ENCODE results near the gene DCC. TPM values are rescaled to one million over a fixed set of nuclear protein-coding genes. Genes with fewer than 3 reads are reported as not detected.

DCC gene
- polyA plus RNA-seq, 1 experiment: 0.67 TPM

DNA sequence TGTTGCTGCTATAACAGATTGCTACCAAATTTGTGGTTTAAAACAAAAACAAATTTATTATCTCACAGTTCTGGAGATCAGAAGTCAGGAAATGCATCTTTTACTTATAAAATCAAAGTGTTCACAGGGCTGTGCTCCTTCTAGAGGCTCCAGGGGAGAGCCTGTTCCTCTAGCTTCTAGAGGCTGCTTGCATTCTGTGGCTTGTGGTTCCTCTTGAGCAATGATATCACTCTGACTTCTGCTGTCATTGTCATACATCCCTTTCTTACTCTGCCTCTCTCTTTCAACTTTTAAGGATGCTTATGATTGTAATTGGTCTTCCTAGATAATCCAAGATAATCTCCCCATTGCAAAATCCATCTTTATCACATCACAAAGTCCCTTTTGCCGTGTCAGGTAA lies 6.1 kb upstream of the DCC start:
- H3K27ac ChIP-seq (ENCODE audit: low read depth, low read length): no peak overlapping the region
- ChIA-PET CTCF (no interaction called here), POLR2A (no interaction called here)
- H3K4me3 ChIP-seq (ENCODE audit: low read depth, low read length): no peak overlapping the region
- H3K27me3 ChIP-seq (ENCODE audit: control insufficient read depth, insufficient read depth, low read length): no peaks in the 10 kb centered on the region
- TF ChIP-seq, protein P1, sequence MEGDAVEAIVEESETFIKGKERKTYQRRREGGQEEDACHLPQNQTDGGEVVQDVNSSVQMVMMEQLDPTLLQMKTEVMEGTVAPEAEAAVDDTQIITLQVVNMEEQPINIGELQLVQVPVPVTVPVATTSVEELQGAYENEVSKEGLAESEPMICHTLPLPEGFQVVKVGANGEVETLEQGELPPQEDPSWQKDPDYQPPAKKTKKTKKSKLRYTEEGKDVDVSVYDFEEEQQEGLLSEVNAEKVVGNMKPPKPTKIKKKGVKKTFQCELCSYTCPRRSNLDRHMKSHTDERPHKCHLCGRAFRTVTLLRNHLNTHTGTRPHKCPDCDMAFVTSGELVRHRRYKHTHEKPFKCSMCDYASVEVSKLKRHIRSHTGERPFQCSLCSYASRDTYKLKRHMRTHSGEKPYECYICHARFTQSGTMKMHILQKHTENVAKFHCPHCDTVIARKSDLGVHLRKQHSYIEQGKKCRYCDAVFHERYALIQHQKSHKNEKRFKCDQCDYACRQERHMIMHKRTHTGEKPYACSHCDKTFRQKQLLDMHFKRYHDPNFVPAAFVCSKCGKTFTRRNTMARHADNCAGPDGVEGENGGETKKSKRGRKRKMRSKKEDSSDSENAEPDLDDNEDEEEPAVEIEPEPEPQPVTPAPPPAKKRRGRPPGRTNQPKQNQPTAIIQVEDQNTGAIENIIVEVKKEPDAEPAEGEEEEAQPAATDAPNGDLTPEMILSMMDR (IDR thresholded peaks at IDR 0.05; ENCODE audit: low read depth, low read length): no peak
- H3K9me3 ChIP-seq (ENCODE audit: control insufficient read depth, insufficient read depth, low read length): peaks cover 2% of the 10 kb centered on the region; the same call in 1 of the 2 replicates
- DNase-seq (ENCODE audit: low read depth, low spot score): no peak

DNA sequence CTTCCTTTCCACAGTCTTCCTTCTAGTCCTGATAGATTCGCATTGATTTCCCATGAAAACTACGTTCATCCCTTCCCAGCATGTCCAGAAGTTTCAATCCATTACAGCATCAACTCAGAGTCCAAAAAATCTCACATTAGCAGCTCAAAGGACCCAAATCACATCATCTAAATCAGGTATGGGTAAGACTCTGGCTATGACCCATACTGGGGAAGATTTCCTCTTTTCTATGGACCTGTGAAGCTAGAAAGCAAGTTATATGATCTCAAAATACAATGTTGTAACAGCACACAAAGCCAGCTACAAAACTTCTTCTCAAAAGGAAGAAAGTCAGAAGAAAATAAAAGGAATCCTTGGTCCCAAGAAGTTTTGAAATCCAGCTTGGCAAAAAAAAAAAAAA lies 5.7 kb upstream of the DCC start:
- no peak for DNase-seq (ENCODE audit: low read depth, low spot score)
- no peak overlapping the region for H3K27ac ChIP-seq (ENCODE audit: low read depth, low read length)

DNA sequence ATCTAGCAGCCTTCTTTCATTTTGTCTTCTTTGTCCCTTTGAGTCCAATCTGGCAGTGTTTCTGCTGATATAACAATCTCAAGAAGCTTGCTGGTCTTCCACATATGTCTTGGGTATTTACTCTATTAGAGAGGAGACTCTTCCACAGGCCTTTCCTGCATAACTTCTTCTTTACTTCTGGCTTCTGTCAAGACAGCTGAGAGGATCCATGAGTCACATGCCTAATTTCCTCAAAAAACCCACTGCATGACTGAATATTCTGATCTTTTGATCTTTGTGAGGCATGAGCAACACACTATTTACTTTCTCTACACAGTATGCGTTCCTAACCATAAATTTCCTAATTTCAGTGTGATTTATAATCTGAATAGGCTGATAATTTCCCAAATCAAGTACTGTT lies 5.1 kb upstream of the DCC start:
- POLR2A ChIA-PET: no interaction called here

More for the DNA sequence above, 5.7 kb upstream of the DCC start:
- H3K4me3 ChIP-seq (ENCODE audit: low read depth, low read length): no peak overlapping the region
- POLR2A ChIA-PET: no interaction called here
- no peaks in the 10 kb centered on the region for H3K27me3 ChIP-seq (ENCODE audit: control insufficient read depth, insufficient read depth, low read length)
- H3K9me3 ChIP-seq (ENCODE audit: control insufficient read depth, insufficient read depth, low read length): peaks cover 2% of the 10 kb centered on the region; the same call in 1 of the 2 replicates
- TF ChIP-seq, protein P1 (IDR thresholded peaks at IDR 0.05; ENCODE audit: low read depth, low read length): no peak
- CTCF ChIA-PET: interaction anchor here (0.9 kb wide), 1 partner anchor 336 kb away, joined by 3 read pairs; no protein-coding TSS in a partner anchor

DNA sequence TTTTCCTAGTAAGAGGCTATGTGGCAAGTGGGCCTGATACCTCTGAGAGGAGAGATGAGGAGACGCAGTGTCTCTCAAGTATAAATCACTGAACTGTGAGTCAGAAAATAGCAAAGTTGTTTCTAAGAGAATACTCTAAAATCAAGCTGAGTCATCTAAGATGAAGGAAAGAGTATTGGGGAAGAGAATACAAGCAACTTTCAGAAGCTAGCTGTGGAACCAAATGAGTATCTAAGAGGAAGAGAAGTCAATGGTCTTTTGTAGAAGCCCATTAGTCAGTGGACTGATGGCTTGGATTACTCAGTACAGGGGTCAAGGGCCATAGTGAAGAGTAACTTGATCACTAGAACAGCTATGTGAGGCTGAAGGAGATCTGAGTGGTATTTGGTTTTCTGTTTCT lies 2.7 kb upstream of the DCC start:
- H3K9me3 ChIP-seq (ENCODE audit: control insufficient read depth, insufficient read depth, low read length): peaks cover 2% of the 10 kb centered on the region; the same call in 1 of the 2 replicates
- POLR2A ChIA-PET: no interaction called here
- H3K4me3 ChIP-seq (ENCODE audit: low read depth, low read length): no peak overlapping the region
- TF ChIP-seq, protein P1 (IDR thresholded peaks at IDR 0.05; ENCODE audit: low read depth, low read length): no peak
- CTCF ChIA-PET: no interaction called here
- peak; percentile 27 for DNase-seq (ENCODE audit: low read depth, low spot score)
- no peak overlapping the region for H3K27ac ChIP-seq (ENCODE audit: low read depth, low read length)
- peaks cover 18% of the 10 kb centered on the region for H3K27me3 ChIP-seq (ENCODE audit: control insufficient read depth, insufficient read depth, low read length)

More for the DNA sequence above, 5.1 kb upstream of the DCC start:
- CTCF ChIA-PET: interaction anchor here (0.9 kb wide), 1 partner anchor 336 kb away, joined by 3 read pairs; no protein-coding TSS in a partner anchor
- TF ChIP-seq, protein P1 (IDR thresholded peaks at IDR 0.05; ENCODE audit: low read depth, low read length): no peak
- Histone ChIP-seq H3K27me3 (ENCODE audit: control insufficient read depth, insufficient read depth, low read length) (no peaks in the 10 kb centered on the region), H3K4me3 (ENCODE audit: low read depth, low read length) (no peak overlapping the region), H3K27ac (ENCODE audit: low read depth, low read length) (no peak overlapping the region), H3K9me3 (ENCODE audit: control insufficient read depth, insufficient read depth, low read length) (peaks cover 2% of the 10 kb centered on the region; the same call in 1 of the 2 replicates)
- DNase-seq (ENCODE audit: low read depth, low spot score): peak; percentile 37

DNA sequence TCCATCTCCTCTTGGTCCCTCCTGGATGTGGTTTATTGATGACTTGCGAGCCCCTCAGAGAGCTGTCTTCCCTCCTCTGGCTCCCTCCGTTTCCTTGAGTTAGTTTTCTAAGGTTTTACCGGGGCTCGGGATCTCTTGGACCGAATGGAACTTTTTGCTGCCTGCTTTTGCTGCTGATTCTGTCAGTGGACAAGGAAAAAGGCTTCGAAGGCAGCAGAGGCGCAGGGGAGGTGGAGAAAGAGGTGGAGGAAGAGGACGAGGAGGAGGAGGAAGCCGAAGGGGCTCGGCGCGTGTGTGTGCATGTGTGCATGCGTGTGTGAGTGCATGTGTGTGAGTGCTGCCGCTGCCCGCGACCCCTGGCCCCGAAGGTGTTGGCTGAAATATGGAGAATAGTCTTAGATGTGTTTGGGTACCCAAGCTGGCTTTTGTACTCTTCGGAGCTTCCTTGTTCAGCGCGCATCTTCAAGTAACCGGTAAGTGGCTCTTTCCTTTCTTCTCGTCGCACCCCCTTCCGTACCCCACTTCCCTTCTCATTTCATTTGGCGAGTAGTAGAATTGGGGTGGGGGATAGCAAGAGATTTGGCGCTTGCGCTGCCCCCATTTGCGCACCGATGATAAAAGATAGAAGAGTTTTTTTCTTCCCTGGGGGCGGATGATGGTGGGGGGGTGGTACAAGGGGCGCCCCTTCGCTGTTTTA lies 557 bp downstream of the DCC start:
- TF ChIP-seq, protein P1 (IDR thresholded peaks at IDR 0.05; ENCODE audit: low read depth, low read length): no peak
- ChIA-PET CTCF (interaction anchor here (0.7 to 2.4 kb wide), 5 partner anchors 18 to 532 kb away, joined by 3 to 12 read pairs (median 4); no protein-coding TSS in a partner anchor), POLR2A (no interaction called here)
- peak overlapping the region; percentile 57 for H3K4me3 ChIP-seq (ENCODE audit: low read depth, low read length)
- H3K9me3 ChIP-seq (ENCODE audit: control insufficient read depth, insufficient read depth, low read length): peaks cover 2% of the 10 kb centered on the region; the same call in 1 of the 2 replicates
- DNase-seq (ENCODE audit: low read depth, low spot score): no peak
- no peak overlapping the region for H3K27ac ChIP-seq (ENCODE audit: low read depth, low read length)
- peaks cover 21% of the 10 kb centered on the region for H3K27me3 ChIP-seq (ENCODE audit: control insufficient read depth, insufficient read depth, low read length)

Measured in AG04450 (cell line).